OCI-LY1 (cell line): Measurements from ENCODE around the gene NHSL2.

ENCODE experiments used
- H2AFZ ChIP-seq: fragments of 200-600 bp; sonication (generic), shearing (Covaris generic); 2 replicates; pipeline ENCODE4 v1.6.0; 2014; ENCODE audit warnings: antibody characterized with exemption, mild to moderate bottlenecking, low read length
- H3F3A ChIP-seq: fragments of 200-600 bp; sonication (generic), shearing (Covaris generic); 2 replicates; pipeline ENCODE4 v1.6.0; 2014; ENCODE audit warnings: mild to moderate bottlenecking, antibody characterized with exemption, low read length, moderate library complexity; ENCODE audit not compliant: insufficient read depth
- H3K27ac ChIP-seq: fragments of 200-600 bp; sonication (generic); 2 replicates; pipeline ENCODE4 v1.5.1; 2014; ENCODE audit warnings: low read length, mixed run types, mild to moderate bottlenecking, low read depth; ENCODE audit not compliant: poor library complexity, severe bottlenecking
- H3K27me3 ChIP-seq: fragments of 200-600 bp; sonication (generic); 2 replicates; pipeline ENCODE4 v1.6.0; 2014; ENCODE audit warnings: antibody characterized with exemption, mild to moderate bottlenecking, low read length, moderate library complexity; ENCODE audit not compliant: insufficient read depth
- H3K36me3 ChIP-seq: fragments of 200-600 bp; sonication (generic); 2 replicates; pipeline ENCODE4 v1.6.1; 2014; ENCODE audit warnings: mild to moderate bottlenecking, antibody characterized with exemption, low read length, moderate library complexity, mixed read lengths; ENCODE audit not compliant: insufficient read depth
- H3K4me1 ChIP-seq: fragments of 200-600 bp; sonication (generic); 2 replicates; pipeline ENCODE4 v1.5.1; 2014; ENCODE audit warnings: mild to moderate bottlenecking, low read length, moderate library complexity; ENCODE audit not compliant: insufficient read depth, severe bottlenecking
- H3K4me2 ChIP-seq: fragments of 200-600 bp; sonication (generic), shearing (Covaris generic); 2 replicates; pipeline ENCODE4 v1.6.1; 2014; ENCODE audit warnings: low read length
- H3K4me3 ChIP-seq: fragments of 200-600 bp; sonication (generic); 2 replicates; pipeline ENCODE4 v1.5.1; 2014; ENCODE audit warnings: low read length, low read depth, mild to moderate bottlenecking, mixed read lengths; ENCODE audit not compliant: poor library complexity, severe bottlenecking
- H3K79me2 ChIP-seq: fragments of 200-600 bp; shearing (Covaris generic); 2 replicates; pipeline ENCODE4 v1.6.1; 2016; ENCODE audit warnings: mixed run types, low read length, mixed read lengths; ENCODE audit not compliant: insufficient read depth
- H3K9ac ChIP-seq: fragments of 200-600 bp; sonication (generic), shearing (Covaris generic); 2 replicates; pipeline ENCODE4 v1.6.1; 2014; ENCODE audit warnings: mild to moderate bottlenecking, low read length, mixed read lengths
- H3K9me2 ChIP-seq: fragments of 200-600 bp; sonication (generic), shearing (Covaris generic); 2 replicates; pipeline ENCODE4 v1.6.1; 2014; ENCODE audit warnings: low read depth, mild to moderate bottlenecking, low read length, mixed read lengths
- H3K9me3 ChIP-seq: fragments of 200-600 bp; shearing (Covaris generic); 2 replicates; pipeline ENCODE4 v1.6.1; 2014; ENCODE audit warnings: low read length, mixed read lengths
- H4K20me1 ChIP-seq: fragments of 200-600 bp; sonication (generic), shearing (Covaris generic); 2 replicates; pipeline ENCODE4 v1.6.0; 2016; ENCODE audit warnings: mild to moderate bottlenecking, low read length; ENCODE audit not compliant: insufficient read depth
- EZH2 ChIP-seq: fragments of 200-600 bp; sonication (generic), shearing (Covaris generic); IDR thresholded peaks from 2 replicates; pipeline ENCODE4 v1.8.0; 2017; ENCODE audit warnings: borderline replicate concordance, mixed run types, mild to moderate bottlenecking, antibody characterized with exemption, low read length, moderate library complexity, mixed read lengths
- TF ChIP-seq, protein P1 (sequence below): fragments of 200-600 bp; sonication (generic), shearing (Covaris generic); IDR thresholded peaks from 2 replicates; pipeline ENCODE4 v1.5.1; 2017; ENCODE audit warnings: mild to moderate bottlenecking, antibody characterized with exemption, low read length, moderate library complexity, mixed read lengths

Gene NHSL2

DNA sequence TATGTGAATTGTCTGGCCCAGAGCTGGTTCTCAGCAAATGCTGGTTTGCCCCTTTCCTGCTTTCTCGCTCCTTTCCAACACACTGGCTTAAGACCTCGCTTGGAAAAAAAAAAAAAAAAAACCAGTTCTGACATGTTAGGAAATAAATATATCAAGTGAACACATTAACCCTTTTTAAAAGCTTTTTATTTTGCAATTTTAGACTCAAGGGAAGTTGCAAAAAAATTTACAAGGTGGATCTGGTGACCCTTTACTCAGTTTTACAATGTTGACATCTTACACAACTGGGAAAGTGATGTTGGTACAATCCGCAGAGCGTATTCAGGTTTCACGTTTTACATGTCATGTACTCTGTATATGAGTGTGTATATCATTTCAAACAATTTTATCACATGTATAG is 121.0 kb downstream of the NHSL2 start:
- H3K36me3 ChIP-seq = no peaks in the 10 kb centered on the region
- H3K9me3 ChIP-seq = no peaks in the 10 kb centered on the region
- no peak overlapping the region for H3K27ac ChIP-seq
- TF ChIP-seq, protein P1, sequence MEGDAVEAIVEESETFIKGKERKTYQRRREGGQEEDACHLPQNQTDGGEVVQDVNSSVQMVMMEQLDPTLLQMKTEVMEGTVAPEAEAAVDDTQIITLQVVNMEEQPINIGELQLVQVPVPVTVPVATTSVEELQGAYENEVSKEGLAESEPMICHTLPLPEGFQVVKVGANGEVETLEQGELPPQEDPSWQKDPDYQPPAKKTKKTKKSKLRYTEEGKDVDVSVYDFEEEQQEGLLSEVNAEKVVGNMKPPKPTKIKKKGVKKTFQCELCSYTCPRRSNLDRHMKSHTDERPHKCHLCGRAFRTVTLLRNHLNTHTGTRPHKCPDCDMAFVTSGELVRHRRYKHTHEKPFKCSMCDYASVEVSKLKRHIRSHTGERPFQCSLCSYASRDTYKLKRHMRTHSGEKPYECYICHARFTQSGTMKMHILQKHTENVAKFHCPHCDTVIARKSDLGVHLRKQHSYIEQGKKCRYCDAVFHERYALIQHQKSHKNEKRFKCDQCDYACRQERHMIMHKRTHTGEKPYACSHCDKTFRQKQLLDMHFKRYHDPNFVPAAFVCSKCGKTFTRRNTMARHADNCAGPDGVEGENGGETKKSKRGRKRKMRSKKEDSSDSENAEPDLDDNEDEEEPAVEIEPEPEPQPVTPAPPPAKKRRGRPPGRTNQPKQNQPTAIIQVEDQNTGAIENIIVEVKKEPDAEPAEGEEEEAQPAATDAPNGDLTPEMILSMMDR = no peak
- no peak for TF ChIP-seq EZH2
- no peaks in the 10 kb centered on the region for H3K4me1 ChIP-seq
- no peak overlapping the region for H2AFZ ChIP-seq
- H3K79me2 ChIP-seq = no peaks in the 10 kb centered on the region
- H3K27me3 ChIP-seq = no peaks in the 10 kb centered on the region
- no peak overlapping the region for H3K4me2 ChIP-seq
- no peaks in the 10 kb centered on the region for H4K20me1 ChIP-seq
- no peaks in the 10 kb centered on the region for H3F3A ChIP-seq
- H3K4me3 ChIP-seq = no peak overlapping the region
- no peaks in the 10 kb centered on the region for H3K9me2 ChIP-seq
- no peak overlapping the region for H3K9ac ChIP-seq

DNA sequence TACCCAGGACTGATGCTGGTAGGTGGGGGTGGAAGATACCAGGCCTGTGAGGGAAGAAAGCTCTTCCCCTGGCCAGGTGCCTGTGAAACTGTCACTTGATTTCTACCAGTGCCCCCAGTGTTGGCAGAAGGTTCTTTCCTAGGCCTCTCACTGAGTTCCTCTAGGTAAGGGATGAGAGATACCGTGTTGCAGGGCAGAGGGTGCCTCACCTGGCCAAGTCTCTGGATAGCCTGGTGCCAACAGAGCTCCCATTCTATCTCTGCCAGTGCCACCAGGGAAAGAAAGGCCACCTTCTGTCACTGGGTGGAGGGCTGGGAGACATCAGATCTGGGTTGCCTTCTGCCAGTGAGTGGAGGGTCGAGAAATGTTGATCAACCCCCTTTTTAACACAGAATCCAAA is 127.0 kb downstream of the NHSL2 start:
- Histone ChIP-seq H3K27me3 (no peaks in the 10 kb centered on the region), H3K4me3 (no peak overlapping the region), H3K36me3 (no peaks in the 10 kb centered on the region), H2AFZ (no peak overlapping the region), H3K27ac (no peak overlapping the region), H3K4me2 (no peak overlapping the region), H3K4me1 (no peaks in the 10 kb centered on the region), H3K9ac (no peak overlapping the region), H3K9me2 (no peaks in the 10 kb centered on the region), H3F3A (no peaks in the 10 kb centered on the region), H3K9me3 (no peaks in the 10 kb centered on the region), H3K79me2 (no peaks in the 10 kb centered on the region), H4K20me1 (no peaks in the 10 kb centered on the region)
- TF ChIP-seq EZH2 = no peak
- TF ChIP-seq, protein P1 = no peak

DNA sequence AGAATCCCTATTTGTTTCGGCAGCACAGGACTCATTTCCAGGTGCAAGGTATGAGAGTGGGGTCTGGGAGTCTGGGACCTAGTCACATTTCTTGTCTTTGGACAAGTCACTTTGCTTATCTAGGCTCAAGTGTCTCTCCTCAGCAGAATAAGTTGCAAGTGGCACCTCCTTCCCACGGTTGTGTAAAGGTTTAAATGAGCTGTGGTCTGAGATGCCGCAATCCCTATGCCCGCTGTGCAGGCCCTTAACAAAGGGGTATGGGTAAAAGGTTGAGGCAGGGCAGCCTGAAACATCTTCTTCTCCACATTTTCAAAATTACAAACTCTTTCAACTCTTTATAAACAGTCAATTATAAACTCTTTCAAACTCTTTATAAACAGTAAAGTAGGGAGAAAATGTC is 127.4 kb downstream of the NHSL2 start:
- no peaks in the 10 kb centered on the region for H3K9me2 ChIP-seq
- H3K27me3 ChIP-seq = no peaks in the 10 kb centered on the region
- H3K36me3 ChIP-seq = no peaks in the 10 kb centered on the region
- no peaks in the 10 kb centered on the region for H3K9me3 ChIP-seq
- no peak overlapping the region for H2AFZ ChIP-seq
- no peaks in the 10 kb centered on the region for H3K4me1 ChIP-seq
- H3K79me2 ChIP-seq = no peaks in the 10 kb centered on the region
- H3K27ac ChIP-seq = no peak overlapping the region
- no peak overlapping the region for H3K4me3 ChIP-seq
- TF ChIP-seq, protein P1 = no peak
- no peak for TF ChIP-seq EZH2
- H3F3A ChIP-seq = no peaks in the 10 kb centered on the region
- H3K4me2 ChIP-seq = no peak overlapping the region
- H4K20me1 ChIP-seq = no peaks in the 10 kb centered on the region
- no peak overlapping the region for H3K9ac ChIP-seq
